NAMALWA (cell line): Measurements from ENCODE around the gene MTMR11.
"Not testable (repeated sequence)": the region's sequence is repeated elsewhere in the genome, so short reads cannot be mapped to it uniquely, and the experiment has no call there.

ENCODE experiments used
- DNase-seq: peaks from one replicate; pipeline ENCODE4 v3.0.0-alpha.2; 2015; ENCODE audit warnings: low spot score

The MTMR11 gene

DNA sequence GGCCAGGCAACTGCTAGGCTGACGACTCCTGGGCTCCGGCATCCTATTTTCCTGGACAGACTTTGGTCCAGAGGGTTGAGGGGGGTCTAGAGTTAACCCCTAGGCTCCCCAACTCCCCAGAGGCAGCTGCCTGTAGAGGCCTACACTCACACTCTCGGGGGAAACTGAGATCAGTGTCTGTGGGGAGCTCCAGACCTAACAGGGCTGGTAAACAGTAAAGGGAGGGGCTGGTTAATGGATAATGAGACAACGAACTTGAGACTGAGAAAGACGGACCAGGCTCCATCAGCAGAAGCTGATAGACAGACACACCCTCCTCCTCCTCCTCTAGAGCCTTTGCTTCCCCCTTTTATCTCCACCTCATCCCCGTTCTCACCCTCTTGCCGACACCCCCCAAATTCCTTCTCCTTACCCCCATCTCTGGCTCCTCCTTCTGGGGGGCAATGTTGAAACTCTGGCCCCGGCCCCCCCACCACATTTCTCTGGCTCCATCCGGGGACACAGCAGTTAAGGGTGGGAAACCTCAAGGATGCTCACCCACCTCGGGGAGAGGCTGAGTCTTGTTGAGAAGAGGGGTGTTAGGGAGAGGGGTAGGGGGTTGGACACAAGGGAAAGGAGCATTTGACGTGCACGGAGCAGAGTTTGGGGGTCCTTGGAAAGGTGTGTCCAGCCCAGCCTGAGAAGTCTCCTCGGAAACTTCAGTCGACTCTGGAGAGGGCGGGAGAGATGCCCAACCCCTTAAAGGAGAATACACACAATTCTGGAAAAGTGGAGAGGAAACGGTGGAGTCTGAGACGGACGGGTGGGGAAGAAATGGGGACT, at the start of gene MTMR11:
Gene MTMR11 (minus strand): TSS at position 710 of the 822 bp plus-strand sequence. CDS start 232 bp downstream, at position 478.
- DNase-seq: no peak

DNA sequence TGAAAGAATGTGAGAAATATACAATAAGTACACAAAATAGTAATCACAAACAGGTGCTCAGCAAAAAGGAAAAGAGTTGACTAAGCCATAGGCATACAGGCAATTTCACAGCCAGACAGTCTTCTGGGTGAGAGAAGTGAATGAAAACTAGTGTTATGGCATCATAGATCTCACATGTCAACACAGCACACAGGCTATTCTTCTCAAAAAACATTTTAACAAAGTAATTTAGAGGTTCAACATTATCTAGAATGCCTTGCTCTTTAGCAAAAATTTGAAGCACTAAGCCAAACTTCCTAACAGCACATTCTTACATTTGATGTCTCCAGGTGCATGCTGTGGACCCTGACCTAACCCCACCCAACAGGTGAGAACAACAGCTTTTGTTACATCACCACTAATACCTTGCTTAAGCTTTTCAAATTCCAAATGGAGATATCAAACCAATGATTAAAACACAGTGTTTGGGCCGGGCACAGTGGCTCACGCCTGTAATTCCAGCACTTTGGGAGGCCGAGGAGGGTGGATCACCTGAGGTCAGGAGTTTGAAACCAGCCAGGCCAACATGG, 43.4 kb upstream of the MTMR11 start:
- DNase-seq: no peak

DNA sequence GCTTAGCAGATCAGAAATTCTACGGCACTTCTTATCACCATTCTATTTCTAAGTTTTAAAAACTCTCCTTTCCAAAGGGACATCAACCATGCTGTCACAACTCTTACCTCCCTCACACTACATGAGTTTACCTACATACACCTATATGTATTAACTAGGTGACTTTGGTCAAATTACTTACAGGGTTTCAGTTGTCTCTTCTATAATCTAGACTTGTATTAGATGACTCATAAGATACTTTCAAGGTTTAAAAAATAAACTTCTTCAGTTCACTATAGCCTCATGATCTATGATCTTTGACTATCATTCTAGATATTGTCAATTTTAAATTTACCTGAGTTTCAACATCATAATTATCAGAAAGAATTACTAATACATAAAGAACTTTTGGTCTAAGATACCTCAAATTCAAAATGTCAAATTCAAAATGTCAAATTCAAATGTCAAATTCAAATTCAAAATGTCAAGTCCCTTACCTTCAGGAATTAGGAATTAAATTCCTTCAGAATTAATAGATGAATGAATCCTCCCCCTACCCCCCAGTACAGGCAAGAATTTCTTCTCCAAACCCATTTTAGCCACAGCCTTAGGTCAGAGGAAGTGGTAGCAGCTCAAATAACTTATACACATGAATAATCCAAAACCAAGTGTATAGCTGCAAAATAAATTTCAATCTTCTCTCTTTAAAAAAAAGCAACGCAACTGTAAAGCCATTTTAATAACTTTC, 42.7 kb upstream of the MTMR11 start:
- DNase-seq: no peak

DNA sequence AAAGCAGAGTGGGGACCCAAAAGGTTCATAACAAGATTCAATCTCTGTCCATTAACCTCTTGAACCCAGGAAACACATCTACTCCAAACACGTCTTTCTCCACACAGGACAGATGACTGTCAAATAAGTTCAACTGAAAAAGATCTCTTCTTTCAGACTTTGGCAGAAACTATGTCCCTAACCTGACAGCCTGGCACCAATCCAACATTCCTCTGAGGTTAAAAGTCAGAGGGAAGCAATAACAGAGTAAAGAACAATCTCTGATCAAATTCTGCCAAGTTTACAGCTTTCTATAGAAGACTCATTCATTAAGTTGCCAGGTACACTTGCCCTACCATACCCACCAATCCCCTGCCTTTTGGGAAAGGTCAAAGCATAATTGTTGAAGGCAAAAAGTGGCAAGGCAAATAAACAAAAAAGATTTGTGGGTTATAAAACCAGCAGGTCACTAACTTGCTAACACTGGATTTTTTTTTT, 41.9 kb upstream of the MTMR11 start:
- no peak for DNase-seq

DNA sequence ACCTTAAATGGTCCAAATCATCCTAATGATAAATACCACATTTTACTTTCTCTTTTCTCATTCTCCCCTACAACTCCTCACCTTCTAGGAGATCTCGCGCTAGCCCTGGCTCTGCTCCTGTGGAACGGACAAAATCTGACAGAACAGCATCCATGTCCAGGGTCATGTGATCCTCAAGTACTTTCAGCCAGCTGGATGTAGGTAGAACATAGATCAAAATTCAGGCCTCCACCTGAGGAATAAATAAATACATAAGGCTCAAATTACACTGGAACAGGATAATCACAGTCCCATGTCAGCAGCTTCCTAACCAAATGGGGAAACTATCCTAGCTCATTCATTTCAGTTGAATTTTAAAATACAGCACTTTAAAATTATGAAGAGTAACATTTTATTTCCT, 40.7 kb upstream of the MTMR11 start:
- DNase-seq: no peak

- DNase-seq: no peak
Measured at GRCh38 chr1:149972547-149972946, 35.9 kb upstream of the MTMR11 start.

GRCh38 chr1:149967646-149968045, 31.0 kb upstream of the MTMR11 start:
- DNase-seq: no peak

DNA sequence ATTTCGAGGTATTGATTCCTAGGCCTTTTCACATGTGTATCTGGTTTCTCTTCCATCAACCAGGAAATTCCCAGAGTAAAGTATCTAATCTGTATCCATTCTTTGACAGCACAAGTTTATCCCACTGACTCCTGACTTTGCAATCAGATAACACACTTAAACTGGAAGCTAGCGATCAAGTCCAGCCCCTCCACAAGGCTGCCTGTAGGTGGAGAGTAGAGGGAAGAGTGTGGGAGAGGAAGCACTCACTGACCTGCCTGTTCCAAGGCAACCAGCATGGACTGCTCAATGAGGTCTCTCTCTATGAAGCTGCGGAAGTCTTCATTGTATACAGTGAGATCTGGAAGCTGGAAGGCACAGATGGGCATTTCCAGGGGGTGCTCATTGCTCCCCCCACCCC, 30.4 kb upstream of the MTMR11 start:
- DNase-seq: no peak

DNA sequence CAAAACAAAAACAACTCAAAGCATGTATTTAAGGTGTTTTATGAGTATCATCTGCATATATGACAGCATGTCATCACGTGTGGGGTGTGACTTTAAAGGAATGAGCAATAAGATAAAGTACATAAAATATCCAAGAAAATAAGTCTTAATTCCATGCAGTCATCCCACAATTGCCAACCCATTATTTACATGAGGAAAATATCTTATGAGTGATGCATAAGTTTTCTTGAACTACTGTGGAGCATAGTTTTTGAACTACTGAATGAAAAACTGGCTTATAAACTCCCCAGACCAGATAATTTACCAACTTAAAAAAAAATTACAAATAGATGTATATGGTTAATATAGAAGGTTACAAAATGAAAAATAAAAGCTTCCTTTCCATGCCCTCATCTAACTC, 29.7 kb upstream of the MTMR11 start:
- no peak for DNase-seq

- no peak for DNase-seq
Measured at GRCh38 chr1:149965440-149965839, 28.8 kb upstream of the MTMR11 start.

DNA sequence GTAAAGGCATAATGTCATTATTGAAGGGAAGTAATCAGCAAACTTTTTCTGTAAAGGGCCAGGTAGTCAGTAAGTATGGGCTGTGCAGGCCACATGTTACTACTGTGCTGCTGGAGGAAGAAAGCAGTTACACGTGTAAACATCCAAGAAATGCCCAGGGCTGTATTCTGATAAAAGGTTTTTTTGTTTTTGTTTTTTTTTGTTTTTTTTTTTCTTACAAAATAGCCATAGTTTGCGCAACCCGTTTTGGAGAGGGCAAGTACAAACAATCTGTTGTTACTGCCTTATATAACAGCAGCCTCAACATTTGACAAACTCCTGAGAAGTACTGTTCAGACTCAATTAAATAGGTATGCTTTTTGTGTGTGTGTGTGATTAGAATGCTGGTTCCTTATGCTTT, 26.7 kb upstream of the MTMR11 start:
- no peak for DNase-seq

- DNase-seq: no peak
Measured at GRCh38 chr1:149962736-149963135, 26.1 kb upstream of the MTMR11 start.

- peak; percentile 88 for DNase-seq
Measured at GRCh38 chr1:149962039-149962647, 25.5 kb upstream of the MTMR11 start.

DNA sequence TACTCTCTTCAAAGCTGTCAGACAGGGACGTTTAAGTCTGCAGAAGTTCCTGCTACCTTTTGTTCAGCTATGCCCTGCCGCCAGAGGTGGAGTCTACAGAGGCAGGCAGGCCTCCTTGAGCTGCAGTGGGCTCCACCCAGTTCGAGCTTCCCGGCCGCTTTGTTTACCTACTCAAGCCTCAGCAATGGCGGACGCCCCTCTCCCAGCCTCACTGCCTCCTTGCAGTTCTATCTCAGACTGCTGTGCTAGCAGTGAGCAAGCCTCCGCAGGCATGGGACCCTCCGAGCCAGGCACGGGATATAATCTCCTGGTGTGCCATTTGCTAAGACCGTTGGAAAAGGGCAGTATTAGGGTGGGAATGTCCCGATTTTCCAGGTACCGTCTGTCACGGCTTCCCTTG, 20.9 kb upstream of the MTMR11 start:
- DNase-seq: not testable (repeated sequence)

GRCh38 chr1:149949911-149950310, 13.2 kb upstream of the MTMR11 start:
- DNase-seq: no peak

GRCh38 chr1:149945206-149945605, 8.5 kb upstream of the MTMR11 start:
- no peak for DNase-seq

DNA sequence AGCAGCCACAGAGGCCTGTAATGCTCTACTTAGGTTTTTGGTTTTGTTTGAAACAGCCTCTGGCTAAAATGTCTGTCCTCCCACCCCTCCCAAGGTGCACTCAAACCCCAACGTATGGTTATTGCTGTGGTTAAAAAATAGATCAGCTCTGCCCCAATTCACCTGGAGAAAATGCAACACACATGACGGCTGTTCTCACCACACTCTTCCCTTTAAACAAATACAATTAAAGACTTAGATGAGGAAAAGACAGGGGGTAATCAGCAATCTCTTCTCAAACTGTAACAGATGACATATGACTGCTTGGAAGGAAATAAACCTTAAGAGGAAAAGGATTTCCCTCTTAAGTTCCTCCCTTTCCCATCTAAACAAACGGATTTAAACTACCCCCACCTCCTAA, 6.2 kb upstream of the MTMR11 start:
- DNase-seq: no peak

- DNase-seq: no peak
Measured at GRCh38 chr1:149942207-149942606, 5.5 kb upstream of the MTMR11 start.

- no peak for DNase-seq
Measured at GRCh38 chr1:149940427-149940826, 3.7 kb upstream of the MTMR11 start.

- DNase-seq: not testable (repeated sequence)
Measured at GRCh38 chr1:149938668-149939003, 2.0 kb upstream of the MTMR11 start.

DNA sequence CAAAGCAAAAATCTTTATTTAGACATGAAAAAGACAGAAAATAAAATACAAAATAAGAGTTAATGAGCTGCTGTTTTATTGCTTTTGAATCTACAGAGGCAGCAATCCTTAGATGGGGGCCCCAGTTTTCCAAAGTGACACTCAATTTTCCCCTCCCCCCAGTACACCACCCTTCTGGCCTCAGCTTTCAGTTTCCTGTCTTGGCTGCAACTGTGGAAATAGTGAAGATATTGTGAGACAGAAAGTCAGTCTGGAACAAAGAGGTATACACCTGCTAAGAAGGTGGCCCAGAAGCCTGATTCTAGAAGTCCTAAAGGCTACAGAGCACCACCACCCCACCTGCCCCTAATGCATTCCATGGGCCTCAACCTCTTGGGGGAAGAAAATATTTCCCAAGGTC, 1.1 kb upstream of the MTMR11 start:
- no peak for DNase-seq

DNA sequence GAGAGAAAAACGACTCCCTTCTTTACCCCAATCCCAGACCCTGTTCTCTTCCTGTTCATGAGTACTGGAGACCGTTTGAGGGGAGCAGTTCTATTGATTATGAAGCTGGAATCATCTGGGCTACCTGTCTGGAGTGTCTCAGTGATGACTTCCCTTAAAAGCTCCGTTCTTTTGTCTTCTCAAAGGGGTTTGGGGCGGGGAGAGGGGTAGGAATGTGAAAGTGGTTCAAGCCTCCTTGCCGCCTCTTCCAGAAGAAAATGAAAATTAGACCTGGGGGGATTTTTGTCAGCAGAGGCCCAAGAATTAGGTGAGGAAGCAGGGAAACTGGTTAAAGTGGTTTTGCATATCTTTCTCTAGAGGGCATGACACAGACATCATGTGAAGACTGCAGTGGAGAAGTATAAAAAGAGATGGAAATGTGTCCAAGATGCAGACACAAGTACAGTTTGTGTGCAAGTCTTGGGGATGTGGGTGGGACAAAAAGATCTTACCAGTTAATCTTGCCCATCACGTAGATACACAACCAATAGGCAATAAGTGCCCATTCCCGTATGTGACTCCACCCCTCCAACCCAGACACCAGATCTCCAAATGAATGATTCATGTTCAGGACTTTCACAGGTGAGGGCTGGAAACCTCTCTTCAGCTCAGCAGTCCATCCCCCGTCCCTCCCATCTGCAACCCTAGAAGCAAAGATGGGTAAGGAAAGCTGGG, 470 bp upstream of the MTMR11 start:
- DNase-seq: no peak
